GM23248 (cell line): ENCODE data around the gene ARHGAP26. TPM values are rescaled to one million over a fixed set of nuclear protein-coding genes. Genes with fewer than 3 reads are reported as not detected.
A peak's percentile ranks its signal among the peaks of the same experiment; 100 is the strongest.

ENCODE experiments used
- DNase-seq: peaks from one replicate; pipeline ENCODE4 v3.0.0-alpha.2; 2015
- H2AFZ ChIP-seq: fragments of 200-600 bp; sonication (generic); 2 replicates; pipeline ENCODE4 v1.6.1; 2016; ENCODE audit warnings: antibody characterized with exemption
- H3F3A ChIP-seq: fragments of 200-600 bp; sonication (generic); 2 replicates; pipeline ENCODE4 v1.6.1; 2016; ENCODE audit warnings: mild to moderate bottlenecking, antibody characterized with exemption, mixed run types; ENCODE audit not compliant: insufficient read depth
- H3K27ac ChIP-seq: fragments of 200-600 bp; sonication (generic); 2 replicates; pipeline ENCODE4 v1.5.1; 2016; ENCODE audit warnings: mild to moderate bottlenecking
- H3K27me3 ChIP-seq: fragments of 200-600 bp; sonication (generic); replicated peaks from 2 replicates; pipeline ENCODE4 v1.6.1; 2016; ENCODE audit warnings: mild to moderate bottlenecking; ENCODE audit not compliant: insufficient read depth
- H3K36me3 ChIP-seq: fragments of 200-600 bp; sonication (generic); 2 replicates; pipeline ENCODE4 v1.6.1; 2016; ENCODE audit warnings: low read depth, mild to moderate bottlenecking
- H3K4me1 ChIP-seq: fragments of 200-600 bp; sonication (generic); 2 replicates; pipeline ENCODE4 v1.6.1; 2016; ENCODE audit warnings: mild to moderate bottlenecking; ENCODE audit not compliant: insufficient read depth
- H3K4me2 ChIP-seq: fragments of 200-600 bp; sonication (generic); one replicate; pipeline ENCODE4 v1.6.1; 2016; ENCODE audit warnings: mild to moderate bottlenecking; ENCODE audit not compliant: unreplicated experiment
- H3K4me3 ChIP-seq: fragments of 200-600 bp; sonication (generic); 2 replicates; pipeline ENCODE4 v1.5.1; 2016; ENCODE audit warnings: mild to moderate bottlenecking
- H3K79me2 ChIP-seq: fragments of 200-600 bp; sonication (generic); 2 replicates; pipeline ENCODE4 v1.6.1; 2016; ENCODE audit warnings: mild to moderate bottlenecking; ENCODE audit not compliant: insufficient read depth
- H3K9ac ChIP-seq: fragments of 200-600 bp; sonication (generic); 2 replicates; pipeline ENCODE4 v1.6.1; 2016; ENCODE audit warnings: mild to moderate bottlenecking
- H3K9me2 ChIP-seq: fragments of 200-600 bp; sonication (generic); 2 replicates; pipeline ENCODE4 v1.6.1; 2016; ENCODE audit warnings: mixed run types, mild to moderate bottlenecking, moderate library complexity; ENCODE audit not compliant: insufficient read depth
- H3K9me3 ChIP-seq: fragments of 200-600 bp; sonication (generic); one replicate; pipeline ENCODE4 v1.6.1; 2017; ENCODE audit warnings: low read depth
- H4K20me1 ChIP-seq: fragments of 200-600 bp; sonication (generic); 2 replicates; pipeline ENCODE4 v1.6.0; 2016; ENCODE audit not compliant: insufficient read depth
- EZH2 ChIP-seq: fragments of 200-600 bp; sonication (generic); IDR thresholded peaks from 2 replicates; pipeline ENCODE4 v1.6.1; 2018; ENCODE audit warnings: antibody characterized with exemption, mild to moderate bottlenecking; ENCODE audit not compliant: insufficient read depth, poor library complexity, severe bottlenecking
- EZH2phosphoT487 ChIP-seq: fragments of 200-600 bp; sonication (generic); IDR thresholded peaks from 2 replicates; pipeline ENCODE4 v1.6.1; 2018; ENCODE audit warnings: antibody characterized with exemption, moderate library complexity, mild to moderate bottlenecking, low read depth; ENCODE audit not compliant: insufficient read depth
- WGBS, 2 experiments: methylation state at CpG; one replicate each; pipeline ENCODE4 v1.1.6; 2015 to 2017; ENCODE audit warnings: low lambda C conversion rate in 2 of 2, low coverage in 1 of 2; ENCODE audit errors: missing lambda C conversion rate in 2 of 2; 5-methylcytosine and 5-hydroxymethylcytosine counted together
- in situ Hi-C: fragments of 300-500 bp; cut with MboI; formaldehyde crosslinking; loops from 2 replicates; pipeline ENCODE4 v1.15.0; 2020
- polyA plus RNA-seq: library from polyadenylated mRNA; unstranded; fragments of >200 nt; fragmentation: Nextera tagmentation; extraction: Ambion mirVana; gene quantifications from 2 replicates; pipeline ENCODE4 v1.2.1, GENCODE V29; 2016
- total RNA-seq: library from RNA; depleted of rRNA; stranded (reverse); fragments of >200 nt; shearing (Covaris generic); gene quantifications from 2 replicates; pipeline ENCODE4 v1.2.3, GENCODE V29; 2014

ARHGAP26 gene
- total and polyA plus RNA-seq, 2 experiments from 2014 or later: 1.6 to 1.7 TPM

DNA sequence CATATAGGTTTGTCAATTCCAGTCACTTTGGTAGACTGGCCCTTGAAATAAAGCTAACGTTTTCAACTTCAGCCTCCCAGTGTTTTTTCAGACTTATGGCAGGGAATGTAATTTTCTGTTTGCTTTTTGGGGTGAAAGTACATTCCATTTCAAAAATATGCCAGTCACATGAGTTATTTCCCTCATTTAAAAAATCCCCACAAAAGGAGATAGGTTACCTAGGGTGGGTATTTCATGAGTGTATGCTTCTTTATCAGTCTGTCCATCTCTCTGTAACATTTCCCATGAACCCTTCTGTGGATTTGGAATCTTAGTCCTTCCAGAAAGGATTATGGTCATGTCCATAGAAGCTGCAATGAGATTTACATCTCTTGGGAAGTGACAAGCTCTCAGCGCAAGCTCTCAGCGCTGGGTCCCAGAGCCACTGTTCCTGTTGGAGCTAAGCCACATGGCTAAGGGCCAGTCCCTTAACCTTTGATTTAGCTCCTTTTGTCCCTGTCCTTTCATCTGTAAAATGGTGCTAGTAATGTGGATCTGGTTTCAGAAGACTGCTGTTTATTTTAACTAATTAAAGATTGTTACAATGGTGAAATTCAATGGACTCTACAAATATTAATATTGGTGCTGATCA, 338.4 kb downstream of the ARHGAP26 start:
- no peak overlapping the region for H3K27ac ChIP-seq

DNA sequence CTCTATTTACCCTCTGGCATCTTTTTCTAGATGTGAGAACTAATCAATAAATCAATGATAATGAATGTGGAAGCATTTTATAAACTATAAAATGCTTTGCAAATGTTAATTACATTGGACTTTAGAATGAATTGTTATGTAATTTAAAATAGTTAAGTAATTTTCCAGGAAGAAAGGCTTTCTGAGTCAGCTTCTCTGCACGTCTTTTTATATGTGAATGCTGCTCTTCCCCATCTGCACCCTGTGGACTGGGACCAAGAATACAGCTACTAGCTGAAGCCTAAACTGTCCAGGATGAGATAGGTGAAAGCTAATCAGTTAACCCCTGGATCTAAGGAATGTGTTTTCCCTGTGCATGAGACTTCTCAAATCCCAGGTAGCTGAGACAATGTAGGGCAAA, 340.4 kb downstream of the ARHGAP26 start:
- Histone ChIP-seq H3K27me3 (no peaks in the 10 kb centered on the region), H3K36me3 (no peaks in the 10 kb centered on the region), H2AFZ (no peak overlapping the region), H3K9me3 (no peaks in the 10 kb centered on the region), H3K9me2 (no peaks in the 10 kb centered on the region), H3K27ac (no peak overlapping the region), H3K4me1 (peaks cover 4% of the 10 kb centered on the region; the same call in 1 of the 2 replicates), H3K4me3 (no peak overlapping the region), H3K79me2 (no peaks in the 10 kb centered on the region), H4K20me1 (no peaks in the 10 kb centered on the region), H3K9ac (no peak overlapping the region), H3F3A (0 out of 2 replicates have a peak, but pooled peaks cover 5% of the 10 kb centered on the region), H3K4me2 (no peak overlapping the region)
- no peak for TF ChIP-seq EZH2
- in situ Hi-C loops: no loop called here
- WGBS, 2 experiments: 41 to 47% methylated on average over 1 of the region's 1 CpG
- peak; percentile 51 for DNase-seq

More for the DNA sequence above, 338.4 kb downstream of the ARHGAP26 start:
- H3K27me3 ChIP-seq: no peaks in the 10 kb centered on the region
- 0 out of 2 replicates have a peak, but pooled peaks cover 5% of the 10 kb centered on the region for H3F3A ChIP-seq
- no peak overlapping the region for H2AFZ ChIP-seq
- H3K4me1 ChIP-seq: peaks cover 4% of the 10 kb centered on the region; the same call in 1 of the 2 replicates
- H3K9ac ChIP-seq: no peak overlapping the region
- H3K36me3 ChIP-seq: no peaks in the 10 kb centered on the region
- no peaks in the 10 kb centered on the region for H3K9me3 ChIP-seq
- H3K4me2 ChIP-seq: no peak overlapping the region
- no peaks in the 10 kb centered on the region for H3K79me2 ChIP-seq
- DNase-seq: no peak
- in situ Hi-C loops: no loop called here
- no peaks in the 10 kb centered on the region for H4K20me1 ChIP-seq
- H3K9me2 ChIP-seq: no peaks in the 10 kb centered on the region
- no peak overlapping the region for H3K4me3 ChIP-seq
- WGBS, 2 experiments: 95 to 98% methylated on average over 3 of the region's 3 CpGs
- no peak for TF ChIP-seq EZH2
- TF ChIP-seq EZH2phosphoT487: no peak

DNA sequence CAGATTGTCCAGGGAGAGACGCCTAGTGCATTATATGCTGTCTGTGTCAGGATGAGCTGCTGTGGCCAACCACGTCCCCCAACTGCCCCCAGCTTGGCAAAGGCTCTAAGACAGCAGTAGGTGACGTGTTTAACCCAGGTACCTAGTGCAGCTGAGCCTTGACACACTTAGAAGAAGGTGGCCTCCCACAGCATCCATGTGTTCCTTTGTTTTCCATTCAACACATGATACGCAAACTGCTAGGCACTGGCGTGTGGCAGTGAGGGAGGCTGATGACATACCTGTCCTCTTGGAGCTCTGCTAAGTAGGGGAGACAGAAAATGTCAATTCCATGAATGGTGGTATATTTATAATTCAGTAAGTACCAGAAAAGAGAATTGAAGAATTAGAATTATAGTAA, 341.6 kb downstream of the ARHGAP26 start:
- H3K9me3 ChIP-seq: no peaks in the 10 kb centered on the region
- 0 out of 2 replicates have a peak, but pooled peaks cover 5% of the 10 kb centered on the region for H3F3A ChIP-seq
- no peak overlapping the region for H3K4me3 ChIP-seq
- no peak for TF ChIP-seq EZH2
- no peak for TF ChIP-seq EZH2phosphoT487
- in situ Hi-C loops: no loop called here
- H3K4me2 ChIP-seq: no peak overlapping the region
- no peaks in the 10 kb centered on the region for H3K36me3 ChIP-seq
- no peak overlapping the region for H2AFZ ChIP-seq
- no peaks in the 10 kb centered on the region for H4K20me1 ChIP-seq
- no peak overlapping the region for H3K9ac ChIP-seq
- DNase-seq: no peak
- no peaks in the 10 kb centered on the region for H3K9me2 ChIP-seq
- no peak overlapping the region for H3K27ac ChIP-seq
- H3K79me2 ChIP-seq: no peaks in the 10 kb centered on the region
- H3K4me1 ChIP-seq: peaks cover 4% of the 10 kb centered on the region; the same call in 1 of the 2 replicates
- H3K27me3 ChIP-seq: no peaks in the 10 kb centered on the region
- WGBS, 2 experiments: 95 to 97% methylated on average over 5 of the region's 5 CpGs

DNA sequence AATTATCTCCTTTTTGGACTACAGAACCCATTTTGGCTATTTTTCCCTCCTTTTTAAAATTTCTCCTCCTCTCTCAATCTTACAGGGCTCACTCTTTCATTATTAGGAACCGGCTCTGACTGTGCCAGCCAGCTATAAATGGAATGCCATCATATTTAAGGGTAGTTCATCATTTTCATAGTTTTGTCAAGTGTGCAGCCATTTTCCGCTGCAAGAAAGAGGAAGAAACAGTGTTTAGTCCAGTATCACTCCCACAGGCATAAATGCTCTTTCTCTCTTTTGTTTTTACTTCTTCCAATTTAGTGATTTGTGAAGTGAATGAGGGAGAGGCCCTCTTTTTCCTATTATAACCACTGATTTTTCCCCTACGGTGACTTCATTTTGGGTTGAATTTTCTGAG, 343.3 kb downstream of the ARHGAP26 start:
- 0 out of 2 replicates have a peak, but pooled peaks cover 5% of the 10 kb centered on the region for H3F3A ChIP-seq
- in situ Hi-C loops: no loop called here
- no peak overlapping the region for H3K27ac ChIP-seq

More for the DNA sequence above, 343.3 kb downstream of the ARHGAP26 start:
- DNase-seq: no peak
- no peaks in the 10 kb centered on the region for H3K36me3 ChIP-seq
- no peak overlapping the region for H3K4me3 ChIP-seq
- H3K9me3 ChIP-seq: no peaks in the 10 kb centered on the region
- H2AFZ ChIP-seq: no peak overlapping the region
- no peak overlapping the region for H3K4me2 ChIP-seq
- TF ChIP-seq EZH2 (no peak), EZH2phosphoT487 (no peak)
- no peaks in the 10 kb centered on the region for H3K9me2 ChIP-seq
- H3K9ac ChIP-seq: no peak overlapping the region
- WGBS, 2 experiments: 96 to 98% methylated on average over 3 of the region's 3 CpGs
- no peaks in the 10 kb centered on the region for H3K79me2 ChIP-seq
- no peaks in the 10 kb centered on the region for H3K27me3 ChIP-seq
- no peaks in the 10 kb centered on the region for H4K20me1 ChIP-seq
- H3K4me1 ChIP-seq: peaks cover 4% of the 10 kb centered on the region; the same call in 1 of the 2 replicates
